AG04449 (cell line): Measurements from ENCODE around the gene UQCRHL.

ENCODE experiments used
- CTCF ChIA-PET: fragments of 350-600 bp; formaldehyde crosslinking; extraction: SDS; loops from one replicate; lab custom pipeline; 2021; ENCODE audit warnings: antibody characterized with exemption; lab: Yijun Ruan, JAX
- POLR2A ChIA-PET: fragments of 400-600, 350-600 bp; formaldehyde crosslinking; extraction: SDS; loops from one replicate; lab custom pipeline; 2020; ENCODE audit warnings: antibody characterized with exemption, inconsistent platforms; lab: Yijun Ruan, JAX
- DNase-seq: peaks from one replicate; pipeline ENCODE4 v3.0.0-alpha.2; 2010; ENCODE audit warnings: low read depth, low spot score
- H3K4me3 ChIP-seq: 2 replicates; pipeline ENCODE4 v1.5.1; 2011; ENCODE audit warnings: low read depth, mild to moderate bottlenecking, control low read depth, low read length
- CTCF ChIP-seq: IDR thresholded peaks from one replicate; pipeline ENCODE4 v1.5.1; 2011; ENCODE audit warnings: mild to moderate bottlenecking, moderate library complexity, low read length, control low read depth, inconsistent platforms; ENCODE audit not compliant: insufficient read depth; ENCODE audit errors: missing control alignments

The UQCRHL gene

GRCh38 chr1:15768388-15768787, 39.1 kb downstream of the UQCRHL start:
- no peak overlapping the region for H3K4me3 ChIP-seq
- no peak for DNase-seq
- no peak for TF ChIP-seq CTCF
- CTCF ChIA-PET, result interaction anchor here (1.1 to 1.7 kb wide), 2 partner anchors 9 to 24 kb away, joined by 4 read pairs; no protein-coding TSS in a partner anchor
- POLR2A ChIA-PET, result no interaction called here

- H3K4me3 ChIP-seq, result no peak overlapping the region
- POLR2A ChIA-PET, result no interaction called here
- TF ChIP-seq CTCF, result no peak
- CTCF ChIA-PET, result interaction anchor here (1.7 kb wide), 1 partner anchor 9 kb away, joined by 4 read pairs; no protein-coding TSS in a partner anchor
- DNase-seq, result no peak
These were observed 39.5 kb downstream of the UQCRHL start for GRCh38 chr1:15767941-15768340.

GRCh38 chr1:15765495-15766194, 41.8 kb downstream of the UQCRHL start:
- ChIA-PET POLR2A (no interaction called here), CTCF (interaction anchor here (1.2 to 1.4 kb wide), 2 partner anchors 10 to 26 kb away, joined by 5 read pairs; no protein-coding TSS in a partner anchor)
- DNase-seq, result no peak
- H3K4me3 ChIP-seq, result no peak overlapping the region
- TF ChIP-seq CTCF, result no peak

- POLR2A ChIA-PET, result no interaction called here
- CTCF ChIA-PET, result interaction anchor here (1.2 kb wide), 1 partner anchor 11 kb away, joined by 5 read pairs; no protein-coding TSS in a partner anchor
- H3K4me3 ChIP-seq, result no peak overlapping the region
These were observed 42.6 kb downstream of the UQCRHL start for GRCh38 chr1:15764890-15765289.

GRCh38 chr1:15764269-15764764, 43.1 kb downstream of the UQCRHL start:
- no peak for TF ChIP-seq CTCF
- H3K4me3 ChIP-seq, result no peak overlapping the region
- POLR2A ChIA-PET, result no interaction called here
- DNase-seq, result no peak
- CTCF ChIA-PET, result interaction anchor here (1.2 kb wide), 1 partner anchor 11 kb away, joined by 5 read pairs; no protein-coding TSS in a partner anchor

More at GRCh38 chr1:15764890-15765289, 42.6 kb downstream of the UQCRHL start:
- no peak for DNase-seq
- no peak for TF ChIP-seq CTCF

GRCh38 chr1:15762546-15762945, 44.9 kb downstream of the UQCRHL start:
- no peak overlapping the region for H3K4me3 ChIP-seq
- ChIA-PET POLR2A (no interaction called here), CTCF (no interaction called here)
- no peak for TF ChIP-seq CTCF
- no peak for DNase-seq
